ENCODE measurements around the gene ISY1. TPM values are rescaled to one million over a fixed set of nuclear protein-coding genes. Genes with fewer than 3 reads are reported as not detected.
"Not testable (repeated sequence)": the region's sequence is repeated elsewhere in the genome, so short reads cannot be mapped to it uniquely, and the experiment has no call there.

Gene ISY1
- total RNA-seq, 1 experiment from 2014 or later, result 36.3 TPM

- DNase-seq (ENCODE audit: low read depth, low spot score), result no peak
- in situ Hi-C loops (cut with HindIII; ENCODE audit: low pct_unique_long_range_greater_than_20kb, low sequenced_read_pairs), result no loop called here
Observed at GRCh38 chr3:129180461-129180860, 19.6 kb upstream of the ISY1 start.

- in situ Hi-C loops (cut with HindIII; ENCODE audit: low pct_unique_long_range_greater_than_20kb, low sequenced_read_pairs), result no loop called here
Observed at GRCh38 chr3:129176051-129176450, 15.2 kb upstream of the ISY1 start.

GRCh38 chr3:129173725-129174124, 12.9 kb upstream of the ISY1 start:
- in situ Hi-C loops (cut with HindIII; ENCODE audit: low pct_unique_long_range_greater_than_20kb, low sequenced_read_pairs), result no loop called here
- no peak for DNase-seq (ENCODE audit: low read depth, low spot score)

More at GRCh38 chr3:129176051-129176450, 15.2 kb upstream of the ISY1 start:
- no peak for DNase-seq (ENCODE audit: low read depth, low spot score)

GRCh38 chr3:129173206-129173605, 12.3 kb upstream of the ISY1 start:
- in situ Hi-C loops (cut with HindIII; ENCODE audit: low pct_unique_long_range_greater_than_20kb, low sequenced_read_pairs), result no loop called here

GRCh38 chr3:129166579-129167332, 5.9 kb upstream of the ISY1 start:
- no peak for DNase-seq (ENCODE audit: low read depth, low spot score)
- in situ Hi-C loops (cut with HindIII; ENCODE audit: low pct_unique_long_range_greater_than_20kb, low sequenced_read_pairs), result no loop called here

More at GRCh38 chr3:129173206-129173605, 12.3 kb upstream of the ISY1 start:
- no peak for DNase-seq (ENCODE audit: low read depth, low spot score)

- in situ Hi-C loops (cut with HindIII; ENCODE audit: low pct_unique_long_range_greater_than_20kb, low sequenced_read_pairs); DNase-seq (ENCODE audit: low read depth, low spot score): not testable (repeated sequence)
Observed at GRCh38 chr3:129165594-129165993, 4.7 kb upstream of the ISY1 start.

GRCh38 chr3:129164500-129164899, 3.6 kb upstream of the ISY1 start:
- in situ Hi-C loops (cut with HindIII; ENCODE audit: low pct_unique_long_range_greater_than_20kb, low sequenced_read_pairs), result no loop called here
- DNase-seq (ENCODE audit: low read depth, low spot score), result no peak

- in situ Hi-C loops (cut with HindIII; ENCODE audit: low pct_unique_long_range_greater_than_20kb, low sequenced_read_pairs), result no loop called here
- DNase-seq (ENCODE audit: low read depth, low spot score), result no peak
Observed at GRCh38 chr3:129162729-129163579, 2.1 kb upstream of the ISY1 start.

- DNase-seq (ENCODE audit: low read depth, low spot score), result peak; percentile 42
- in situ Hi-C loops (cut with HindIII; ENCODE audit: low pct_unique_long_range_greater_than_20kb, low sequenced_read_pairs), result no loop called here
Observed at GRCh38 chr3:129161860-129162271, 1.0 kb upstream of the ISY1 start.

- in situ Hi-C loops (cut with HindIII; ENCODE audit: low pct_unique_long_range_greater_than_20kb, low sequenced_read_pairs), result no loop called here
- no peak for DNase-seq (ENCODE audit: low read depth, low spot score)
Observed at GRCh38 chr3:129144786-129145185, 16.1 kb downstream of the ISY1 start.

- DNase-seq (ENCODE audit: low read depth, low spot score); in situ Hi-C loops (cut with HindIII; ENCODE audit: low pct_unique_long_range_greater_than_20kb, low sequenced_read_pairs): not testable (repeated sequence)
Observed at GRCh38 chr3:129141011-129141410, 19.9 kb downstream of the ISY1 start.

- in situ Hi-C loops (cut with HindIII; ENCODE audit: low pct_unique_long_range_greater_than_20kb, low sequenced_read_pairs), result no loop called here
- DNase-seq (ENCODE audit: low read depth, low spot score), result no peak
Observed at GRCh38 chr3:129139911-129140310, 21.0 kb downstream of the ISY1 start.

GRCh38 chr3:129136275-129136674, 24.6 kb downstream of the ISY1 start:
- DNase-seq (ENCODE audit: low read depth, low spot score); in situ Hi-C loops (cut with HindIII; ENCODE audit: low pct_unique_long_range_greater_than_20kb, low sequenced_read_pairs): not testable (repeated sequence)

GRCh38 chr3:129132097-129132866, 28.6 kb downstream of the ISY1 start:
- peak; percentile 93 for DNase-seq (ENCODE audit: low read depth, low spot score)
- in situ Hi-C loops (cut with HindIII; ENCODE audit: low pct_unique_long_range_greater_than_20kb, low sequenced_read_pairs), result no loop called here

GRCh38 chr3:129131465-129132088, 29.3 kb downstream of the ISY1 start:
- in situ Hi-C loops (cut with HindIII; ENCODE audit: low pct_unique_long_range_greater_than_20kb, low sequenced_read_pairs), result no loop called here
- DNase-seq (ENCODE audit: low read depth, low spot score), result no peak

- no peak for DNase-seq (ENCODE audit: low read depth, low spot score)
- in situ Hi-C loops (cut with HindIII; ENCODE audit: low pct_unique_long_range_greater_than_20kb, low sequenced_read_pairs), result no loop called here
Observed at GRCh38 chr3:129130291-129130813, 30.5 kb downstream of the ISY1 start.
